Hepatocyte (in vitro differentiated cells): Measurements from ENCODE around the gene GNAL. TPM values are rescaled to one million over a fixed set of nuclear protein-coding genes. Genes with fewer than 3 reads are reported as not detected.

Source experiments
- DNase-seq: peaks from one replicate; pipeline ENCODE4 v3.0.0-alpha.2; 2016; ENCODE audit warnings: low spot score
- H2AFZ ChIP-seq: fragments of 200-600 bp; sonication (generic); 2 replicates; pipeline ENCODE4 v1.6.0; 2016; ENCODE audit warnings: antibody characterized with exemption, mild to moderate bottlenecking
- H3K27ac ChIP-seq: fragments of 200-600 bp; sonication (generic); 2 replicates; pipeline ENCODE4 v1.5.1; 2016; ENCODE audit warnings: mild to moderate bottlenecking
- H3K27me3 ChIP-seq: fragments of 200-600 bp; sonication (generic); 2 replicates; pipeline ENCODE4 v1.6.1; 2016
- H3K36me3 ChIP-seq: fragments of 200-600 bp; sonication (generic); replicated peaks from 2 replicates; pipeline ENCODE4 v1.5.1; 2016; ENCODE audit warnings: low read depth; ENCODE audit not compliant: insufficient read depth
- H3K4me1 ChIP-seq: fragments of 200-600 bp; sonication (generic); 2 replicates; pipeline ENCODE4 v1.5.1; 2016; ENCODE audit warnings: mild to moderate bottlenecking, moderate library complexity; ENCODE audit not compliant: insufficient read depth
- H3K4me2 ChIP-seq: fragments of 200-600 bp; sonication (generic); 2 replicates; pipeline ENCODE4 v1.6.0; 2016
- H3K4me3 ChIP-seq: fragments of 200-600 bp; sonication (generic); 2 replicates; pipeline ENCODE4 v1.5.1; 2016; ENCODE audit warnings: mild to moderate bottlenecking
- H3K79me2 ChIP-seq: fragments of 200-600 bp; sonication (generic); 2 replicates; pipeline ENCODE4 v1.6.0; 2017; ENCODE audit warnings: mild to moderate bottlenecking
- H3K9me2 ChIP-seq: fragments of 200-600 bp; sonication (generic); replicated peaks from 2 replicates; pipeline ENCODE4 v1.6.0; 2017; ENCODE audit warnings: mild to moderate bottlenecking; ENCODE audit not compliant: insufficient read depth
- H3K9me3 ChIP-seq: fragments of 200-600 bp; sonication (generic); 2 replicates; pipeline ENCODE4 v1.5.1; 2016; ENCODE audit warnings: low read depth, mild to moderate bottlenecking
- H4K20me1 ChIP-seq: fragments of 200-600 bp; sonication (generic); 2 replicates; pipeline ENCODE4 v1.6.0; 2016; ENCODE audit warnings: mild to moderate bottlenecking; ENCODE audit not compliant: insufficient read depth, poor library complexity, severe bottlenecking
- CTCF ChIP-seq: fragments of 200-600 bp; sonication (generic); IDR thresholded peaks from 2 replicates; pipeline ENCODE4 v1.5.1; 2016; ENCODE audit warnings: antibody characterized with exemption, mild to moderate bottlenecking; ENCODE audit not compliant: poor library complexity
- EZH2 ChIP-seq: fragments of 200-600 bp; sonication (generic); IDR thresholded peaks from 2 replicates; pipeline ENCODE4 v1.6.1; 2016; ENCODE audit warnings: antibody characterized with exemption, mild to moderate bottlenecking, borderline replicate concordance
- EZH2phosphoT487 ChIP-seq: fragments of 200-600 bp; sonication (generic); IDR thresholded peaks from one replicate; pipeline ENCODE4 v1.6.1; 2018; ENCODE audit warnings: antibody characterized with exemption, mild to moderate bottlenecking, low read depth, moderate library complexity; ENCODE audit not compliant: unreplicated experiment, severe bottlenecking
- WGBS: methylation state at CpG from one replicate; pipeline ENCODE4 v1.1.6; 2016; ENCODE audit warnings: low lambda C conversion rate; ENCODE audit errors: missing lambda C conversion rate; 5-methylcytosine and 5-hydroxymethylcytosine counted together
- polyA plus RNA-seq: library from polyadenylated mRNA; unstranded; fragments of >200 nt; fragmentation: Nextera tagmentation; extraction: Ambion mirVana; gene quantifications from 2 replicates; pipeline ENCODE4 v1.2.1, GENCODE V29; 2016
- total RNA-seq: library from RNA; depleted of rRNA; stranded (reverse); fragments of >200 nt; gene quantifications from 2 replicates; pipeline ENCODE4 v1.2.3, GENCODE V29; 2014

The GNAL gene
- total and polyA plus RNA-seq, 2 experiments from 2014 or later = 4.4 to 5.2 TPM

- TF ChIP-seq CTCF (no peak), EZH2phosphoT487 (no peak), EZH2 (no peak)
- 82% methylated on average over 4 of the region's 4 CpGs for WGBS
- Histone ChIP-seq H4K20me1 (no peaks in the 10 kb centered on the region), H3K79me2 (no peaks in the 10 kb centered on the region), H3K4me3 (no peak overlapping the region), H2AFZ (no peak overlapping the region), H3K9me2 (no peaks in the 10 kb centered on the region), H3K4me2 (no peak overlapping the region), H3K4me1 (no peaks in the 10 kb centered on the region), H3K27me3 (peaks cover 14% of the 10 kb centered on the region), H3K36me3 (no peaks in the 10 kb centered on the region), H3K9me3 (no peaks in the 10 kb centered on the region), H3K27ac (no peak overlapping the region)
- DNase-seq = no peak
Measured at GRCh38 chr18:11666831-11667230, 22.2 kb upstream of the GNAL start.

- Histone ChIP-seq H3K4me3 (no peak overlapping the region), H3K4me1 (no peaks in the 10 kb centered on the region), H3K9me2 (no peaks in the 10 kb centered on the region), H4K20me1 (no peaks in the 10 kb centered on the region), H3K36me3 (no peaks in the 10 kb centered on the region), H3K9me3 (no peaks in the 10 kb centered on the region), H3K79me2 (no peaks in the 10 kb centered on the region), H3K27ac (no peak overlapping the region), H3K4me2 (no peak overlapping the region), H3K27me3 (peaks cover 14% of the 10 kb centered on the region), H2AFZ (no peak overlapping the region)
- 81% methylated on average over 6 of the region's 6 CpGs for WGBS
- TF ChIP-seq EZH2phosphoT487 (no peak), CTCF (no peak), EZH2 (no peak)
- DNase-seq = no peak
Measured at GRCh38 chr18:11667578-11667977, 21.5 kb upstream of the GNAL start.

GRCh38 chr18:11668441-11669169 lies 20.5 kb upstream of the GNAL start:
- Histone ChIP-seq H3K9me2 (no peaks in the 10 kb centered on the region), H3K4me2 (no peak overlapping the region), H4K20me1 (no peaks in the 10 kb centered on the region), H3K9me3 (no peaks in the 10 kb centered on the region), H3K4me1 (no peaks in the 10 kb centered on the region), H3K27ac (no peak overlapping the region), H3K79me2 (no peaks in the 10 kb centered on the region), H3K4me3 (no peak overlapping the region), H3K36me3 (no peaks in the 10 kb centered on the region), H2AFZ (no peak overlapping the region), H3K27me3 (peaks cover 14% of the 10 kb centered on the region)
- TF ChIP-seq EZH2 (no peak), CTCF (no peak), EZH2phosphoT487 (no peak)
- no peak for DNase-seq
- 63% methylated on average over 10 of the region's 10 CpGs for WGBS
